PC-9 (cell line): ENCODE measurements around the gene MRO. TPM values are rescaled to one million over a fixed set of nuclear protein-coding genes. Genes with fewer than 3 reads are reported as not detected.

Experiments used
- BruUV-seq: library from RNA; stranded (reverse); fragments of 400-500 nt; replicated peaks from 2 replicates; lab custom pipeline; 2021; lab: Mats Ljungman, UMichigan
- CTCF ChIA-PET: fragments of 300-600 bp; sonication (Branson Sonifier 250); formaldehyde crosslinking; loops from one replicate; lab custom pipeline; 2022; ENCODE audit warnings: antibody characterized with exemption; lab: Charles Lee
- POLR2A ChIA-PET: fragments of 300-600 bp; sonication (Branson Sonifier 250); formaldehyde crosslinking; loops from one replicate; lab custom pipeline; 2022; ENCODE audit warnings: antibody characterized with exemption; ENCODE audit not compliant: unreplicated experiment; lab: Charles Lee
- DNase-seq, 2 experiments: peaks; one replicate each; pipeline versions ENCODE4 v3.0.0 to v3.0.0-alpha.2; 2015 to 2022; ENCODE audit warnings: mixed read lengths in 1 of 2
- H2AFZ ChIP-seq: fragments of 200-600 bp; sonication (generic); 2 replicates; pipeline ENCODE4 v1.8.1; 2017; ENCODE audit warnings: antibody characterized with exemption
- H3F3A ChIP-seq: fragments of 200-600 bp; sonication (generic); 2 replicates; pipeline ENCODE4 v1.8.1; 2017; ENCODE audit warnings: antibody characterized with exemption, mild to moderate bottlenecking, low read depth; ENCODE audit not compliant: insufficient read depth
- H3K27ac ChIP-seq: fragments of 200-600 bp; sonication (generic); 2 replicates; pipeline ENCODE4 v1.6.1; 2016; ENCODE audit warnings: mixed run types
- H3K27me3 ChIP-seq: fragments of 200-600 bp; sonication (generic); 2 replicates; pipeline ENCODE4 v1.6.1; 2016; ENCODE audit warnings: low read depth, mixed run types; ENCODE audit not compliant: insufficient read depth
- H3K36me3 ChIP-seq: fragments of 200-600 bp; sonication (generic); 2 replicates; pipeline ENCODE4 v1.6.1; 2016; ENCODE audit warnings: low read depth, mixed run types
- H3K4me1 ChIP-seq: fragments of 200-600 bp; sonication (generic); replicated peaks from 2 replicates; pipeline ENCODE4 v1.6.1; 2016; ENCODE audit warnings: mixed run types; ENCODE audit not compliant: insufficient read depth
- H3K4me2 ChIP-seq: fragments of 200-600 bp; sonication (generic); 2 replicates; pipeline ENCODE4 v1.6.1; 2017; ENCODE audit warnings: mixed run types
- H3K4me3 ChIP-seq: fragments of 200-600 bp; sonication (generic); 2 replicates; pipeline ENCODE4 v1.6.1; 2016; ENCODE audit warnings: mixed run types
- H3K79me2 ChIP-seq: fragments of 200-600 bp; sonication (generic); 2 replicates; pipeline ENCODE4 v1.6.1; 2017; ENCODE audit warnings: low read depth, mixed run types
- H3K9me2 ChIP-seq: fragments of 200-600 bp; sonication (generic); 2 replicates; pipeline ENCODE4 v1.8.1; 2017; ENCODE audit warnings: mild to moderate bottlenecking; ENCODE audit not compliant: insufficient read depth
- H3K9me3 ChIP-seq: fragments of 200-600 bp; sonication (generic); 2 replicates; pipeline ENCODE4 v1.8.1; 2016; ENCODE audit warnings: low read depth; ENCODE audit not compliant: insufficient read depth
- H4K20me1 ChIP-seq: fragments of 200-600 bp; sonication (generic); 2 replicates; pipeline ENCODE4 v1.8.1; 2017; ENCODE audit not compliant: insufficient read depth
- CTCF ChIP-seq: fragments of 200-600 bp; sonication (generic); conservative IDR thresholded peaks from 2 replicates; pipeline ENCODE4 v1.6.1; 2017; ENCODE audit warnings: mixed run types, antibody characterized with exemption, mild to moderate bottlenecking, moderate library complexity
- EZH2 ChIP-seq: fragments of 200-600 bp; sonication (generic); IDR thresholded peaks from 2 replicates; pipeline ENCODE4 v1.8.0; 2017; ENCODE audit warnings: antibody characterized with exemption, low read depth
- intact Hi-C: fragments of 100-400 bp; cut with micrococcal nuclease; formaldehyde crosslinking; loops from one replicate; pipeline ENCODE4 v1.10.0; 2022; ENCODE audit not compliant: unreplicated experiment
- total RNA-seq: library from RNA; stranded (reverse); gene quantifications from 2 replicates; pipeline ENCODE4 v1.2.3, GENCODE V29; 2021

Gene MRO
- total RNA-seq, 1 experiment from 2014 or later = not detected

- ChIA-PET CTCF (no interaction called here), POLR2A (no interaction called here)
- no TSS peak for BruUV-seq
- intact Hi-C loops = no loop called here
- Histone ChIP-seq H3K79me2 (no peaks in the 10 kb centered on the region), H3K27ac (no peak overlapping the region), H3K9me2 (no peaks in the 10 kb centered on the region), H4K20me1 (no peaks in the 10 kb centered on the region), H3K27me3 (peaks cover 45% of the 10 kb centered on the region), H3K4me2 (no peak overlapping the region), H3K4me1 (no peaks in the 10 kb centered on the region), H2AFZ (no peak overlapping the region), H3K4me3 (no peak overlapping the region), H3K9me3 (no peaks in the 10 kb centered on the region), H3F3A (no peaks in the 10 kb centered on the region), H3K36me3 (no peaks in the 10 kb centered on the region)
- TF ChIP-seq CTCF (no peak), EZH2 (no peak)
- no peak for DNase-seq
These were observed 68.3 kb downstream of the MRO start for GRCh38 chr18:50751490-50751889.

GRCh38 chr18:50750546-50750945 lies 69.3 kb downstream of the MRO start:
- H3K9me2 ChIP-seq = no peaks in the 10 kb centered on the region
- no peaks in the 10 kb centered on the region for H3K9me3 ChIP-seq
- no peak for DNase-seq
- no peak overlapping the region for H3K4me2 ChIP-seq
- H3K4me1 ChIP-seq = no peaks in the 10 kb centered on the region
- no peak overlapping the region for H3K27ac ChIP-seq
- no TSS peak for BruUV-seq
- no peaks in the 10 kb centered on the region for H3K79me2 ChIP-seq
- H2AFZ ChIP-seq = no peak overlapping the region
- CTCF ChIA-PET = no interaction called here
- peaks cover 45% of the 10 kb centered on the region for H3K27me3 ChIP-seq
- intact Hi-C loops = no loop called here
- POLR2A ChIA-PET = no interaction called here
- TF ChIP-seq EZH2 (no peak), CTCF (no peak)
- no peaks in the 10 kb centered on the region for H3K36me3 ChIP-seq
- H3F3A ChIP-seq = no peaks in the 10 kb centered on the region
- H3K4me3 ChIP-seq = no peak overlapping the region
- H4K20me1 ChIP-seq = no peaks in the 10 kb centered on the region

- H3K9me2 ChIP-seq = no peaks in the 10 kb centered on the region
- intact Hi-C loops = no loop called here
- no peaks in the 10 kb centered on the region for H3F3A ChIP-seq
- H4K20me1 ChIP-seq = no peaks in the 10 kb centered on the region
- H3K36me3 ChIP-seq = no peaks in the 10 kb centered on the region
- no peak overlapping the region for H3K27ac ChIP-seq
- H3K4me2 ChIP-seq = no peak overlapping the region
- ChIA-PET POLR2A (no interaction called here), CTCF (no interaction called here)
- no peaks in the 10 kb centered on the region for H3K9me3 ChIP-seq
- H3K4me1 ChIP-seq = no peaks in the 10 kb centered on the region
- peaks cover 42% of the 10 kb centered on the region for H3K27me3 ChIP-seq
- no peaks in the 10 kb centered on the region for H3K79me2 ChIP-seq
- H3K4me3 ChIP-seq = no peak overlapping the region
- BruUV-seq = no TSS peak
- H2AFZ ChIP-seq = no peak overlapping the region
- DNase-seq = no peak
- no peak for TF ChIP-seq CTCF
These were observed 69.9 kb downstream of the MRO start for GRCh38 chr18:50749945-50750344.
